Mesothelial cell of epicardium (in vitro differentiated cells): Measurements from ENCODE around the gene KRT10. TPM values are rescaled to one million over a fixed set of nuclear protein-coding genes. Genes with fewer than 3 reads are reported as not detected.

ENCODE experiments used
- DNase-seq, 2 experiments: peaks; one replicate each; pipeline ENCODE4 v3.0.0; 2021; ENCODE audit warnings: low spot score in 2 of 2; ENCODE audit not compliant: unreplicated experiment in 2 of 2
- H3K27ac Mint-ChIP-seq: 2 replicates; pipeline ENCODE4 v1.8.0; 2021; ENCODE audit warnings: mixed read lengths
- H3K27me3 Mint-ChIP-seq: 2 replicates; pipeline ENCODE4 v1.8.0; 2021; ENCODE audit warnings: low read depth, mixed read lengths
- H3K36me3 Mint-ChIP-seq: 2 replicates; pipeline ENCODE4 v1.8.0; 2021; ENCODE audit warnings: mixed read lengths
- H3K4me1 Mint-ChIP-seq: 2 replicates; pipeline ENCODE4 v1.8.0; 2021; ENCODE audit warnings: mixed read lengths
- H3K4me3 Mint-ChIP-seq: 2 replicates; pipeline ENCODE4 v1.8.0; 2021; ENCODE audit warnings: mild to moderate bottlenecking, moderate library complexity, mixed read lengths
- H3K9me3 Mint-ChIP-seq: 2 replicates; pipeline ENCODE4 v1.8.0; 2021; ENCODE audit warnings: mixed read lengths
- total RNA-seq: library from RNA; stranded (reverse); gene quantifications from 3 replicates; pipeline ENCODE4 v1.2.1, GENCODE V29; 2021
- TF ChIP-seq, protein P1 (sequence below): fragments of 200-600 bp; sonication (generic); IDR thresholded peaks from one replicate; pipeline ENCODE4 v1.5.0; 2021; ENCODE audit warnings: antibody characterized with exemption; ENCODE audit not compliant: unreplicated experiment

The KRT10 gene
- total RNA-seq, 1 donor from 2014 or later = 39.5 TPM

GRCh38 chr17:40843242-40843641, 20.8 kb upstream of the KRT10 start:
- DNase-seq = no peak
- Mint-ChIP-seq H3K4me3 (no peak overlapping the region), H3K27me3 (peaks cover 47% of the 10 kb centered on the region), H3K27ac (no peak overlapping the region), H3K9me3 (no peaks in the 10 kb centered on the region), H3K4me1 (peaks cover 5% of the 10 kb centered on the region), H3K36me3 (no peaks in the 10 kb centered on the region)
- TF ChIP-seq, protein P1, sequence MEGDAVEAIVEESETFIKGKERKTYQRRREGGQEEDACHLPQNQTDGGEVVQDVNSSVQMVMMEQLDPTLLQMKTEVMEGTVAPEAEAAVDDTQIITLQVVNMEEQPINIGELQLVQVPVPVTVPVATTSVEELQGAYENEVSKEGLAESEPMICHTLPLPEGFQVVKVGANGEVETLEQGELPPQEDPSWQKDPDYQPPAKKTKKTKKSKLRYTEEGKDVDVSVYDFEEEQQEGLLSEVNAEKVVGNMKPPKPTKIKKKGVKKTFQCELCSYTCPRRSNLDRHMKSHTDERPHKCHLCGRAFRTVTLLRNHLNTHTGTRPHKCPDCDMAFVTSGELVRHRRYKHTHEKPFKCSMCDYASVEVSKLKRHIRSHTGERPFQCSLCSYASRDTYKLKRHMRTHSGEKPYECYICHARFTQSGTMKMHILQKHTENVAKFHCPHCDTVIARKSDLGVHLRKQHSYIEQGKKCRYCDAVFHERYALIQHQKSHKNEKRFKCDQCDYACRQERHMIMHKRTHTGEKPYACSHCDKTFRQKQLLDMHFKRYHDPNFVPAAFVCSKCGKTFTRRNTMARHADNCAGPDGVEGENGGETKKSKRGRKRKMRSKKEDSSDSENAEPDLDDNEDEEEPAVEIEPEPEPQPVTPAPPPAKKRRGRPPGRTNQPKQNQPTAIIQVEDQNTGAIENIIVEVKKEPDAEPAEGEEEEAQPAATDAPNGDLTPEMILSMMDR = no peak

- Mint-ChIP-seq H3K4me1 (peaks cover 5% of the 10 kb centered on the region), H3K27me3 (peaks cover 47% of the 10 kb centered on the region), H3K4me3 (no peak overlapping the region), H3K36me3 (no peaks in the 10 kb centered on the region), H3K27ac (no peak overlapping the region), H3K9me3 (no peaks in the 10 kb centered on the region)
- TF ChIP-seq, protein P1 = no peak
- DNase-seq = no peak
These were observed 18.8 kb upstream of the KRT10 start for GRCh38 chr17:40841246-40841645.

DNA sequence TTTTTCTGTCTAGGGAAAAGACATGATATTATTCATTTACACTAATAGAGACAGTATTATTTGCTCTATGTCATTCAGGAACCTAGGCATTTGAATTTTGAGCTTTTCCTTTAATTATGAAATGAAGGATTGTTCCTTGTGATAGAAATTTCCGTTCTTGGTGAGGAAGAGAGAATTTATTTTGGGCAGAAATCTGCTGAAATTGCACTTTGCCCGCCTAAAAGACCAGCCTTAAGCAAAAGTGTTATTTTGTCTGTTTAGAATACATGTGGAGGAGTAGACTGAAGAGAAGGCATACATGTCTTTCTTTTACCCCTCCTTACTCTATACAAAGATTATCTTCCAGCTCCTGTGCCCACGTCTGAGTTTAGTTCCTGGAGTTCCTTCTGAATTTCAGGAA, 16.8 kb upstream of the KRT10 start:
- Mint-ChIP-seq H3K36me3 (peaks cover 9% of the 10 kb centered on the region), H3K9me3 (no peaks in the 10 kb centered on the region), H3K4me3 (no peak overlapping the region), H3K27ac (no peak overlapping the region), H3K27me3 (peaks cover 28% of the 10 kb centered on the region), H3K4me1 (peaks cover 5% of the 10 kb centered on the region)
- TF ChIP-seq, protein P1 = no peak
- no peak for DNase-seq

- TF ChIP-seq, protein P1 = no peak
- Mint-ChIP-seq H3K36me3 (peaks cover 9% of the 10 kb centered on the region), H3K27ac (no peak overlapping the region), H3K9me3 (no peaks in the 10 kb centered on the region), H3K4me1 (peaks cover under 1% of the 10 kb centered on the region), H3K4me3 (no peak overlapping the region), H3K27me3 (peaks cover 15% of the 10 kb centered on the region)
- no peak for DNase-seq
These were observed 13.6 kb upstream of the KRT10 start for GRCh38 chr17:40836020-40836419.

DNA sequence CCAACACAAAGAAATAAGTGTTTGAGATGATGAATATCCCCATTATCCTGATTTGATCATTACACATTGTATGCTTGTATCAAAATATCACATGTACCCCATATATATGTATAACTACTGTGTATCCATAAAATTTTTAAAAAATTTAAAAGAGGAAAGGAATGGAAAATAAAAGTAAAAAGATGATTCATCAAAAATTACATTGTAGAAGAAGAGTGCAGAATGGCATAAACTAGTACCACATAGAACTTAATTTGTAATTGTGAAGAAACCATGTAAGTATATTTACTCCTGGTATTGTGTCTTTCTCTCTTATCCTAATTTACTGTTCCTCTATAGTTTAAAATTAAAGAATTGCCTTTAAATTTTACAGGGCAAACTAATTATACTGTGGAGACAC, 11.5 kb upstream of the KRT10 start:
- H3K4me3 Mint-ChIP-seq = no peak overlapping the region
- TF ChIP-seq, protein P1 = no peak
- H3K27me3 Mint-ChIP-seq = no peaks in the 10 kb centered on the region
- no peaks in the 10 kb centered on the region for H3K4me1 Mint-ChIP-seq
- peaks cover 9% of the 10 kb centered on the region for H3K36me3 Mint-ChIP-seq
- peaks cover 5% of the 10 kb centered on the region for H3K9me3 Mint-ChIP-seq
- H3K27ac Mint-ChIP-seq = no peak overlapping the region
- DNase-seq = no peak

DNA sequence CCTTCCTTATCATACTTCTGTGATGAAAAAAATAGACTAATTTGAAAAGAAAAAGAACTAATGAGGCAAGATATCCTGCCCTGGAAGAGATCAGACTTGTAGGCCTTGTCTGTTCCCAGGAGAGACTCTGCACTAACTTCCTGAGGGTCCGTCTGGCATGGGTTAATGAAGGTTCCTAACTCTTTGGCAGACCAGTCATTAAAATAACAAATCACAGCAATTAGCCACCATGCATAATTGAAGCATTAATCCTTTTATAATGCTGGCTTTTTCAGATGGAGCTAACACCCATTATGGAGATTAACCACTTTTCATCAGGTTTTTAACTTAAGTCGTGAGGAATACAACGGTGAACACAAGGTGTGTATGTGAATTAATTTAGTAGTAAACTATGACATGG, 10.4 kb upstream of the KRT10 start:
- no peaks in the 10 kb centered on the region for H3K4me1 Mint-ChIP-seq
- H3K36me3 Mint-ChIP-seq = peaks cover 9% of the 10 kb centered on the region
- TF ChIP-seq, protein P1 = no peak
- H3K27ac Mint-ChIP-seq = no peak overlapping the region
- H3K9me3 Mint-ChIP-seq = peaks cover 5% of the 10 kb centered on the region
- H3K27me3 Mint-ChIP-seq = no peaks in the 10 kb centered on the region
- H3K4me3 Mint-ChIP-seq = no peak overlapping the region
- DNase-seq = no peak
